ENCODE measurements around the gene TMX3.

Gene TMX3

DNA sequence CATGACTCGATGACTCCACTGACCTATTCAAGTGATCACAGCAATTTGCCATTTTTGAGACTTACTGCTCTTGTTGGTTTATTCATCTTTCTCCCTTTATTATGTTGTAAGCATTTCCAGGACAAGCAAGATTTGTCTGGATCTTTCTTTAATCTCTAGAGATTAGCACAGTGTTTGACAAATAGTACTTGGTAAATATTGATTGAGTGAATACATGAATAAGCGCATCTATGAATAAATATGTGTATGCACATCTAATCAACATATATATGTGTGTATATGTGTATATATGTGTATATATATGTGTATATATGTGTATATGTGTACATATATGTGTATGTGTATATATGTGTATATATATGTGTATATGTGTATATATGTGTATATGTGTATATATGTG is 7.3 kb downstream of the TMX3 start:
- no peak for DNase-seq (ENCODE audit: low spot score)

DNA sequence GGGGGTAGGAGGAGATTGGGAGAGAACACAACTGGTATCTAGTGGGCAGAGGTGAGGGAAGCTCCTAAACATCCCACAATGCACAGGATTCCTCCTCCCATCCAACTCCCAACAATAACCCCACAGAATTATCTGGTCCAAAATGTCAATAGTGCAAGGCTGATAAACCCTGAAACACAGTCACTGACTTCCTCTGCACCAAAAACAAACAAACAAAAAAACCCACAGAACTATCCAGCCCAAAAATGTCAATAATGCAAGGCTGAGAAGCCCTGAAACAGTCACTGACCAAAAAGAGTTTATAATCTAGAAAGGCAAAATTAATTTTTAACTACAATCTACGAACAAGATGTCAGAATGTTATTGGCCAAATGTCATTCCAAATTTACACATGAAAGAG is 9.8 kb downstream of the TMX3 start:
- peak; percentile 8 for DNase-seq (ENCODE audit: low spot score)

DNA sequence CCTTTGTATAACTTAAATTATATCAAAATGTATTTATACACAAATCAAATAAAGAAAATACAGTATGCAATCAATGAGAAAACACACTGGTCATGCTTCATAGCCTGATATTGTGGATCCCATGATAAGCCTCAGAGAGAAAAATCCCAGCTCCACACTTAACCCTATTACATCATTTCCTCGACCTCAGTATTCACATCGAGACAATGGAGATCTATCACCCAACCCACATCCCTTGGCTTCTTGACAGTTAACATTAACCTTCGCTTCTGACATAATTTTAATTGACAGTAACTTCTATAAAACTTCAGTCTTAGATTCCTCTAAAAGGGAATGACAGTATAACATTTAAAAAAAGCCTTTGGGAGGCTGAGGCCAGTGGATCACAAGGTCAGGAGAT is 11.6 kb downstream of the TMX3 start:
- DNase-seq (ENCODE audit: low spot score) = no peak

DNA sequence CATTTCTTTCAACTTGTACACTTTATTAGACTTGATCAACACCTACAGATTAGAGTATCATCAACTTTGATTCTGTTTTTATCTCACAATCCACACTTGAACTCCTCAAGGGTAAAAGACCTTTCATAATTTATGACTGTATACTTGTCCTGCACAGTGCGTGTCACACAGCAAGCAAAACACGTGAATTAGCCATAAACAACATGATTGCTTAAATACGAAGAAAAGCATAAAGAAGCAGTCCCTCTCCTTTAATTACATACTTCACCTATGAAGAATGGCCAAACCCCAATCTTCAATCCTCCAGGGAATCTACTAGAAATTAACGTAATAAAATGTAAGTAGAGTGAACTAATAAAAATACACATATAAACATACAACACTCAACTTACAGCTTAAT is 13.6 kb downstream of the TMX3 start:
- DNase-seq (ENCODE audit: low spot score) = no peak

GRCh38 chr18:68699043-68699442 is 15.9 kb downstream of the TMX3 start:
- no peak for DNase-seq (ENCODE audit: low spot score)

DNA sequence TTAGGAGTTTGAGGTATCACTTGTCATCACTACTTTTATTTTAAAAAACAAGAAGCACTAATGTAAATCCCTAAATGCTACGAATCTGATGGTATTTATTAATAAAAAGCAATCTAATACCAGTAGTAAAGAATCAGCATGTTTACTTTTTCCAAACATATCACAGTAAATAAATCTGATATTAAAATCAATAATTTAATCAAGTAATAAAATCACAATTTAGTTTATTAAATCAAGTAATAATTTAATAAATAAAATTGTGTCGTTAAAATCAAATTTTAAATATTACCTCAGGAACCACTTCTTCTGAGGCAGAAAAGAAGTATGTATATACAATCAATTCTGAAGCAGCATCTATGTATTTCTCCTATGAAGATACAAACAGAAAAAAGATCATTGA is 18.0 kb downstream of the TMX3 start:
- DNase-seq (ENCODE audit: low spot score) = no peak

- no peak for DNase-seq (ENCODE audit: low spot score)
Measured at GRCh38 chr18:68694316-68694715, 20.6 kb downstream of the TMX3 start.

DNA sequence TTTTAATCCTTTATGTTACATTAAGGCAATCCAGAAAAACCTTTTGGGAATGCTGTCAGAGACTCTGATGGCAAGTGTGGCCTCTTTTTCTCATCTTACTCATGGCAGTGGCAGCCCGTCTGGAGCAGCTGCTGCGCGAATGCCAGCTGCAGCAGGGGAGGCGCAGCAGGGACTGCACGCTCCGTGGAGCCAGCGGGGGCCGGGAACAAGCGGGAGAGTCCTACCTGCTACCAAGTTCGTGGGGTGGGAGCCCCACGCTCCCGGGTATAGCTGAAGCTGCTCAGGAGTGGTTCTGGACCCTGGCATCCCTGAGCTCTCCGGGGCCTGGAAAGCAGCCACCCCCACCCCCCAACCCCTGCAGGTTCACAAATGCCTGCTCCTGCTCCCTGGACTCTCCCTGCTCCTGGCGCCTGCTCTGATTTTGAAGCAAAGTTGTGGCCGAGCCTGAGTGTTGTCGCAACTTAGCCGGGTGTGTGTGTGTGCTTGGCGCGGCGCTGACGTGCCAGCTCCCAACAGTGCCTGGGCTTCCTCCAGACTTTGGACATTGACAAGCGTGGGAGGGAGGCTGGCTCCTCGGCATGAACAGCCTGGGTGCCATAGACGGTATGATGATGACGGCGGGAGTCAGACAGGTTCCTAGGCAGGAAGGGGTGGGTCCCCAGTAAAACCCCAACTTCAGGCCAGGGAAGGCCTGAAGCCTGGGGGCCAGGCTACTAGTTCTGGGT is 21.7 kb downstream of the TMX3 start:
- DNase-seq (ENCODE audit: low spot score) = no peak

DNA sequence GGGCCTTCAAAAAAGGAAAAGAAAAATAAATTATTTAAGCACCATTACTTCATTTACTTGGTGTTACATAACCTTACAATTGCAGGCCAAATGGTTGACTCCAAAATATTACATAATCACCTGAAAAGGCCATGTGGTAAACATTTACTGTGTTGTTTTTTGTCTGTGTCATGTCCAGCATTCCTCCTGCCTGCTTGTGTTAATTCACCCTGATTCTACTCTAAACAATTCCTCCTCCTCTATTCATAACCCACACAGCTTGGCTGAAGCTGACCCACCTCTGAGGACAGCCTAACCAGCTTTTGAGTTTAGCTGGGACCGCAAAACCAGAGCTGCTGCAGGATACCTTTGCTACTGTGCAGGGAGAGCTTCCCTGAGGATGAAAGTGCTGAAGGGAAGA is 35.4 kb downstream of the TMX3 start:
- DNase-seq (ENCODE audit: low spot score) = no peak

DNA sequence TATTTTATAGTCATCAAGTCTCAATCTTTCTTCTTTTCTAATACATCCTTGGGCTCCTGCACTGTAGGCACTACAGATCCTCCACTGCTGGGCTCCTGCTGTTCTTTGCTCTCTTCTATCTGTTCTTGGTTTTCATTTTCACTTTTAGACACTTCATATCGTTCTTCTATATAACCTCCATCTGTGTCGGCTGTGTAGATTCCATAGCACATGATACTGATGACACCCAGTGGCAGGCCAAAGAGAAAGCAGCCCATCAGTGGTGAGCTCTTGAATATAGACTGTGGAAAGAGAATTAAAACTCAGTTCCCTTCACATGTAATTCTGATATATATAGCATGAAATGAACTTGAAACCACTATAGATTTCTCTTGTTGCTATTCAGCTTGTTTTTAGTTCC is 38.0 kb downstream of the TMX3 start:
- DNase-seq (ENCODE audit: low spot score) = no peak

GRCh38 chr18:68667121-68667520 is 47.8 kb downstream of the TMX3 start:
- DNase-seq (ENCODE audit: low spot score) = no peak

DNA sequence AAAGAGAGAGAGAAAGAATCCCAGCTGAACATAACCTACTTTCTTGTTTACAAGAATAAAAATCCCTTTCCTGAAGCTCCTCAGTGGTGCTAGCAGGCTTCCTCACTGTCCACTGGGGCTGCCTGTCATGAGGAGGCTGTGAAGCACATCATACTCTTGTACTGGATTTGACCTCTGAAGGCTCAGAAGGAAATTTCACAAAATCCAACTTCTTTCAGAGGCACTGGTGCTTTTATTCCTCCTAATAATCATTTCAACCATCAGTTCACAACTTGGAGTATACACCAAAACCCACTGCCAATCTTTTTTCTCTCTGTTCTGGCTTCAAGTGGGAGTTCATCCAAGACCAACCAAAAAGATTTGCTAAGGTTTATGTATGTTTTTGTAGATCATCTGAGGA is 48.5 kb downstream of the TMX3 start:
- DNase-seq (ENCODE audit: low spot score) = no peak

- DNase-seq (ENCODE audit: low spot score) = no peak
Measured at GRCh38 chr18:68665628-68666027, 49.3 kb downstream of the TMX3 start.

DNA sequence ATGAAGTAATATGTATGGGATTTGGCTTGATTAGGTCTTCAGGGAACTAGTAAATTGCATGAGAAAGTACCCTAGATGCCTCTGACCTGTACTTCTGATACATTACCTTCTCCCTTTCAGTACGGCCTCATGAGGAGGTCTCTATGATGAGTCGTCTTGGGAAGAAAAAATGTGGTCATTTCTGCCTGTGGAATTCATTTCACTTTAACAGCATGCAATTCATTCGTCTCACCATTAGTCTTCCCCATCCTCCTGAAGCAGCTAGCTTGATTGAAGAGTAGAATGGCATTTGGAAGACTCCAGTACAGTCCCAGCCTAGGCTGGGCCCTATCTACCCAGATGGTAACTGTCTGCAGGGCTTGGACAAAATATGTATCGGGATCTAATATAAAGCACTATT is 52.2 kb downstream of the TMX3 start:
- no peak for DNase-seq (ENCODE audit: low spot score)

GRCh38 chr18:68660354-68661183 is 54.3 kb downstream of the TMX3 start:
- DNase-seq (ENCODE audit: low spot score) = no peak

GRCh38 chr18:68648191-68648590 is 66.7 kb downstream of the TMX3 start:
- no peak for DNase-seq (ENCODE audit: low spot score)

DNA sequence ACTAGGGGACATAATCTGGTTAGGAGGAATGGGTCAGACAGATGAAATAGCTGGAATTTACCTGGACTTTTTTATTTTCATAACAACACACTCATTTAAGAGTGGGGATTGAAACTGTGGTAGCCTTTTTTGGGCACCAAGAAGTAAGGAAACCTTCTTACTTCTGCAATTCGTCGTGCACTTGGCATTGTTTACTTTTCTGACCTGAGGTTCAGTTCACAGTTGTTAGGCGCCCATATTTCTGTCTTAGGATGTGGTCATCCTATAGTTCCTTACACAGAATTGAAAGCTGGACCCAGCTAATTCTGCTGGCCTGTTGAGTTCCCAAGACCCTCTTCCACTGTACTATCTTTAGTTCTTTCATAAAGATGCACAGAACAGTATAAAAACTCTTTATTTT is 72.9 kb downstream of the TMX3 start:
- DNase-seq (ENCODE audit: low spot score) = no peak

DNA sequence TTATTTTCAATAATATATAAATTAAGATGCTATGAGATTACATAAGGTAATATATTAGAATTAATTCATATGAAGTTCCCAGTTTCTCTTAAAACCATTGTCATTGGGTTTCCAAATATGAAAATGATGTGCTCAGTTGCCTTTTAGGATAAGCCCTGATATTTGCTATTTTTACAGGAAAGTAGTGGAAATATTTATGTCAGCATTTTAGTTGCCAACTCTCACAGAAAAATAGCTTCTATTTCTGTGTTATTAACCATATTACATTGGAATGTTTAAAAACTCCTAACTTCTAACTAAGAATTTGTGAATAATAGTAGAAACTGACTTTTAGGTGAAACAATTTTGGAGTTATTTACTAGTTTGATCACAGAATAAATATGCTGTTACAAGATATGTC is 74.0 kb downstream of the TMX3 start:
- no peak for DNase-seq (ENCODE audit: low spot score)

DNA sequence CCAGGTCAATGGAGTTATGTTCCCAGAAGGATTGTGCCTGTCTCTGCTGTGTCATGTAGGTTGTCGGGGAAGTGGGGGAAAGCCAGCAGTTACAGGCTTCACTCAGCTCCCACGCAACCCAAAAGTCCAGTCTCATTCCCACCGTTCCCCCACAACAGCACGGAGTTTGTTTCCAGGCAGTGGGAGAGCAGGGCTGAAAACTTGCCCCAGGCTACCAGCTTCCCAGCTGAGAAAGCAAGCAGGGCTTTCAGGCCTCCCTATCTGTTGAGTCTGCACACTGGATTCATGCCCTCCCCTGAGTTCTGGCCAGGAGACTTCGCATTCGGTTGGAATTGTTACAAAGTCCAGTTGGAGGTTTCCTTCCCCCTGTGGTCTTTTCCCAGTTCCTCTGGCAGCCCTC is 76.3 kb downstream of the TMX3 start:
- DNase-seq (ENCODE audit: low spot score) = no peak

DNA sequence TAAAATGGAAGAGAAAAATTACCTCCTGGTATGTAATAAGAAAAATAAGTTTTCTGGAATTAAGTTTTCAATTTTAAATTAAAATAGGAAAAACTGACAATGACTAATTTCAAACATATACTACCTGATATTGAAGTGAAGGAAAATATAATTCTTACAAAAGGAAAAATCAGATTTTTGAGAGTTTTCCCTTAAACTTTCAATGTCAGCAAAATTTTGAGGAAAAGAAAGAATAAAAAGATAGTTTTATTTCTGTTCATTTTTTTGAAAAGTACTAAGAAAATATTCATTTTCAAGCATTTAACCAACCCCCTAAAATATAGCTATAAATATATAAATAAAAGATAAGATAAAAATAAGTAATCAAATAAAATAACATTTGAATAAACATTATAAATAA is 87.1 kb downstream of the TMX3 start:
- no peak for DNase-seq (ENCODE audit: low spot score)

All from HuH-7 (cell line).